Tibial artery (tissue), 4 donors: Measurements from ENCODE around the gene HTT.
"Not testable (repeated sequence)": the region's sequence is repeated elsewhere in the genome, so short reads cannot be mapped to it uniquely, and the experiment has no call there.

Experiments used
- DNase-seq, 2 donors: peaks; one replicate each; pipeline ENCODE4 v3.0.0-alpha.2; 2019
- H3K27ac ChIP-seq, 2 donors: fragments of 200-600 bp; sonication (generic) in 1 of 2; 1 replicate in 1 of 2; 2 replicates in 1 of 2; pipeline ENCODE4 v1.5.1; 2018 to 2019; ENCODE audit warnings: mild to moderate bottlenecking in 1 of 2
- H3K27me3 ChIP-seq, 2 donors: fragments of 200-600 bp; sonication (generic) in 1 of 2; one replicate each; pipeline versions ENCODE4 v1.5.1 to v1.6.0; 2016 to 2019
- H3K36me3 ChIP-seq, 3 donors: fragments of 200-600 bp; sonication (generic) in 2 of 3; one replicate each; pipeline ENCODE4 v1.5.1; 2016 to 2019; ENCODE audit warnings: mild to moderate bottlenecking in 2 of 3
- H3K4me1 ChIP-seq, 4 donors: fragments of 200-600 bp; sonication (generic) in 2 of 4; 1 replicate in 3 of 4; 2 replicates in 1 of 4; pipeline ENCODE4 v1.5.1; 2016 to 2019
- H3K4me3 ChIP-seq, 2 donors: fragments of 200-600 bp; sonication (generic) in 1 of 2; 1 replicate in 1 of 2; 2 replicates in 1 of 2; pipeline ENCODE4 v1.5.1; 2018 to 2019; ENCODE audit warnings: mild to moderate bottlenecking in 2 of 2
- H3K9me3 ChIP-seq, 3 donors: fragments of 200-600 bp; sonication (generic) in 1 of 3; one replicate each; pipeline ENCODE4 v1.5.1; 2016 to 2019
- CTCF ChIP-seq, 2 experiments: fragments of 200-600 bp in 1 of 2; fragments of 450-650 bp in 1 of 2; IDR thresholded peaks; one replicate each; pipeline ENCODE4 v1.5.1; 2017 to 2019; ENCODE audit warnings: antibody characterized with exemption in 2 of 2, mild to moderate bottlenecking in 1 of 2, moderate library complexity in 1 of 2
- intact Hi-C: fragments of 100-400 bp; cut with DNase I; formaldehyde crosslinking; loops from one replicate; pipeline ENCODE4 v1.15.0; 2023; ENCODE audit warnings: low total_unique reads

The HTT gene

GRCh38 chr4:3083732-3084131 is 9.3 kb downstream of the HTT start:
- DNase-seq = no peak

GRCh38 chr4:3085948-3086670 is 11.6 kb downstream of the HTT start:
- no peak overlapping the region for H3K27ac ChIP-seq
- intact Hi-C loops = no loop called here
- DNase-seq = no peak
- TF ChIP-seq CTCF (IDR thresholded peaks at IDR 0.05) = no peak
- H3K4me1 ChIP-seq = peaks cover 0 to 6% (median 0%) of the 10 kb centered on the region in 4 donors
- H3K4me3 ChIP-seq = no peak overlapping the region
- no peaks in the 10 kb centered on the region for H3K27me3 ChIP-seq
- peaks cover 14 to 19% (median 16%) of the 10 kb centered on the region in 3 donors for H3K36me3 ChIP-seq
- H3K9me3 ChIP-seq = no peaks in the 10 kb centered on the region

More at GRCh38 chr4:3083732-3084131, 9.3 kb downstream of the HTT start:
- Histone ChIP-seq H3K27me3 (no peaks in the 10 kb centered on the region), H3K9me3 (no peaks in the 10 kb centered on the region), H3K27ac (no peak overlapping the region), H3K4me1 (peaks cover 0 to 6% (median 0%) of the 10 kb centered on the region in 4 donors), H3K4me3 (no peak overlapping the region), H3K36me3 (peaks cover 9 to 15% (median 9%) of the 10 kb centered on the region in 3 donors)
- no peak for TF ChIP-seq CTCF (IDR thresholded peaks at IDR 0.05)
- intact Hi-C loops = no loop called here

- no peak for TF ChIP-seq CTCF (IDR thresholded peaks at IDR 0.05)
- intact Hi-C loops = no loop called here
- H3K27ac ChIP-seq = no peak overlapping the region
- H3K9me3 ChIP-seq = no peaks in the 10 kb centered on the region
- H3K36me3 ChIP-seq = peaks cover 14 to 26% (median 16%) of the 10 kb centered on the region in 3 donors
- no peak for DNase-seq
- H3K27me3 ChIP-seq = no peaks in the 10 kb centered on the region
- peaks cover 0 to 6% (median 0%) of the 10 kb centered on the region in 4 donors for H3K4me1 ChIP-seq
- no peak overlapping the region for H3K4me3 ChIP-seq
These were observed 12.8 kb downstream of the HTT start for GRCh38 chr4:3087115-3087797.

- Histone ChIP-seq H3K27ac (no peak overlapping the region), H3K36me3 (peaks cover 14 to 36% (median 16%) of the 10 kb centered on the region in 3 donors), H3K9me3 (no peaks in the 10 kb centered on the region), H3K4me3 (no peak overlapping the region), H3K4me1 (no peaks in the 10 kb centered on the region), H3K27me3 (no peaks in the 10 kb centered on the region)
- TF ChIP-seq CTCF (IDR thresholded peaks at IDR 0.05) = no peak
- intact Hi-C loops = no loop called here
- no peak for DNase-seq
These were observed 17.0 kb downstream of the HTT start for GRCh38 chr4:3091464-3091863.

- intact Hi-C loops, H3K4me1 ChIP-seq, H3K27me3 ChIP-seq, DNase-seq, H3K9me3 ChIP-seq, H3K27ac ChIP-seq, H3K4me3 ChIP-seq: not testable (repeated sequence)
- H3K36me3 ChIP-seq = peaks cover 0 to 28% (median 6%) of the 10 kb centered on the region in 3 donors
These were observed 20.2 kb downstream of the HTT start for GRCh38 chr4:3094701-3095100.

- H3K36me3 ChIP-seq = peaks cover 0 to 38% (median 21%) of the 10 kb centered on the region in 3 donors
- TF ChIP-seq CTCF (IDR thresholded peaks at IDR 0.05) = no peak
- no peak overlapping the region for H3K4me3 ChIP-seq
- no peaks in the 10 kb centered on the region for H3K4me1 ChIP-seq
- no peaks in the 10 kb centered on the region for H3K27me3 ChIP-seq
- DNase-seq = no peak
- H3K9me3 ChIP-seq = no peaks in the 10 kb centered on the region
- H3K27ac ChIP-seq = no peak overlapping the region
- intact Hi-C loops = no loop called here
These were observed 21.7 kb downstream of the HTT start for GRCh38 chr4:3096202-3096601.
